ENCODE measurements around the gene SLC25A23. TPM values are rescaled to one million over a fixed set of nuclear protein-coding genes. Genes with fewer than 3 reads are reported as not detected.

The SLC25A23 gene
- total and polyA plus RNA-seq, 9 of the 15 experiments (the other 6 are each of a cell fraction or from before 2014, with no cell fraction given), result 6.1 to 72.0 (median 26.6) TPM

DNA sequence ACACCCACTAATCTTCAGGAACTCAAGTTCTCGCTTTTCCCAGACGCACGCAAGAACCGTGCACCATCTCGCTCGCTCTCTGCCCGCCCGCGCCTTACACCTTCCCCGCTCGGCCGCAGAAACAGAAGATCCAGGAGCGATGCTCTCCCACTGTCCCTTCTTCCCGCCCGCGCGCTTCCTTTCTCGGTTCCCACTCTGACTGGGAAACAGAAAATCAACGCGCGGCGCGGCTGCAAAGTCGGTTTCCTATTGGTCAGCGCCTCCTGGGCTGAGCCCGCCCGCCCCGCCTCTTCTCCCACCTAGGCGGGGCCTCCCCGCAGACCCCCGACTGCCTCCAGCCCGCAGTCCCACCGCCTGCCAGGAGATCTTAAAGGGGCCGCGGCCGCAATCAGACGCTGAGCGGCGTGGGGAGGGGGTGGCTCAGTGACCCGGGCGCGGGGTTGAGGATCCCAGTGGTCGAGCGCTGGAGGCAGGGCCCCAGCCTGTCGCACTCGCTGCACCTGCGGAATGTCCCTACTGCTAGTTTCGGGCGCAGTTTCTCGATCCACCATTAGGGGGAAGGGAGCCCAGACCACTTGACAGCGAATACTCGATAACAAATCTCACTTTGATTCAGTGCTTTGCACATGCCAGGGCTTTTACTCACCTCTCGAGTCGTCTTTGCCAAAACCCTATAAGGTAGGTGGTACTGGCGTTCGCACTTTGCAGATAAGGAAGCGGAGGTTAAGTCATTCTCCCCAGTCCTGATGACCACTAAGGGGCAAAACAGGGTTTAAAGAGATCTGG lies 700 bp upstream of the SLC25A23 start (continued):
- TF ChIP-seq, protein P1, sequence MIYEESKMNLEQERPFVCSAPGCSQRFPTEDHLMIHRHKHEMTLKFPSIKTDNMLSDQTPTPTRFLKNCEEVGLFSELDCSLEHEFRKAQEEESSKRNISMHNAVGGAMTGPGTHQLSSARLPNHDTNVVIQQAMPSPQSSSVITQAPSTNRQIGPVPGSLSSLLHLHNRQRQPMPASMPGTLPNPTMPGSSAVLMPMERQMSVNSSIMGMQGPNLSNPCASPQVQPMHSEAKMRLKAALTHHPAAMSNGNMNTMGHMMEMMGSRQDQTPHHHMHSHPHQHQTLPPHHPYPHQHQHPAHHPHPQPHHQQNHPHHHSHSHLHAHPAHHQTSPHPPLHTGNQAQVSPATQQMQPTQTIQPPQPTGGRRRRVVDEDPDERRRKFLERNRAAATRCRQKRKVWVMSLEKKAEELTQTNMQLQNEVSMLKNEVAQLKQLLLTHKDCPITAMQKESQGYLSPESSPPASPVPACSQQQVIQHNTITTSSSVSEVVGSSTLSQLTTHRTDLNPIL (CRISPR knock-in tag; IDR thresholded peaks at IDR 0.05), result no peak
- TF ChIP-seq CBX8 (IDR thresholded peaks at IDR 0.05; ENCODE audit: borderline replicate concordance, extremely low read depth, low read depth, low read length, poor library complexity, severe bottlenecking) (no peak), SP2 (IDR thresholded peaks at IDR 0.05; ENCODE audit: extremely low read depth, low read depth, low read length, poor library complexity, severe bottlenecking) (no peak), ZKSCAN3 (CRISPR knock-in tag; IDR thresholded peaks at IDR 0.05) (no peak), KLF6 (CRISPR knock-in tag; IDR thresholded peaks at IDR 0.05; ENCODE audit: borderline replicate concordance) (no peak), ETV6 (IDR thresholded peaks at IDR 0.05; ENCODE audit: borderline replicate concordance in 1 of 2, low read depth in 2 of 2, low read length in 1 of 2) (no peak), ETV6 (CRISPR knock-in tag; IDR thresholded peaks at IDR 0.05; ENCODE audit: borderline replicate concordance) (no peak), ZNF586 (CRISPR knock-in tag; conservative IDR thresholded peaks at IDR 0.05) (no peak), NFYB (IDR thresholded peaks at IDR 0.05; ENCODE audit: extremely low read depth, insufficient read length) (no peak), ARNT (IDR thresholded peaks at IDR 0.05) (0 out of 4 replicates have a peak, but pooled peaks have one; percentile 49 to 50), SREBF1 (IDR thresholded peaks at IDR 0.05; ENCODE audit: borderline replicate concordance, low read depth, low read length) (no peak), HDAC3 (IDR thresholded peaks at IDR 0.05; ENCODE audit: borderline replicate concordance, partially characterized antibody) (no peak), CHD2 (IDR thresholded peaks at IDR 0.05; ENCODE audit: low read depth, low read length) (no peak; the same call in 1 of the 2 replicates), NR2C2 (CRISPR knock-in tag; IDR thresholded peaks at IDR 0.05) (peak; percentile 73), NR2C2 (tag; IDR thresholded peaks at IDR 0.05) (peak; percentile 58; the same call in 1 of the 2 replicates), HIVEP1 (CRISPR knock-in tag; IDR thresholded peaks at IDR 0.05) (no peak), RBM14 (IDR thresholded peaks at IDR 0.05; ENCODE audit: borderline replicate concordance, insufficient read depth, low read depth, low read length) (no peak), PRMT5 (CRISPR knock-in tag; IDR thresholded peaks at IDR 0.05) (no peak), RBM39 (optimal IDR thresholded peaks at IDR 0.05; ENCODE audit: low read depth, low read length) (no peak), ZFX (CRISPR knock-in tag; IDR thresholded peaks at IDR 0.05) (peak; percentile 93), DNMT1 (IDR thresholded peaks at IDR 0.05) (no peak)
- TF ChIP-seq, protein P2, sequence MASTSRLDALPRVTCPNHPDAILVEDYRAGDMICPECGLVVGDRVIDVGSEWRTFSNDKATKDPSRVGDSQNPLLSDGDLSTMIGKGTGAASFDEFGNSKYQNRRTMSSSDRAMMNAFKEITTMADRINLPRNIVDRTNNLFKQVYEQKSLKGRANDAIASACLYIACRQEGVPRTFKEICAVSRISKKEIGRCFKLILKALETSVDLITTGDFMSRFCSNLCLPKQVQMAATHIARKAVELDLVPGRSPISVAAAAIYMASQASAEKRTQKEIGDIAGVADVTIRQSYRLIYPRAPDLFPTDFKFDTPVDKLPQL (IDR thresholded peaks at IDR 0.05; ENCODE audit: extremely low read depth, insufficient read length), result no peak
- TF ChIP-seq, protein P3, sequence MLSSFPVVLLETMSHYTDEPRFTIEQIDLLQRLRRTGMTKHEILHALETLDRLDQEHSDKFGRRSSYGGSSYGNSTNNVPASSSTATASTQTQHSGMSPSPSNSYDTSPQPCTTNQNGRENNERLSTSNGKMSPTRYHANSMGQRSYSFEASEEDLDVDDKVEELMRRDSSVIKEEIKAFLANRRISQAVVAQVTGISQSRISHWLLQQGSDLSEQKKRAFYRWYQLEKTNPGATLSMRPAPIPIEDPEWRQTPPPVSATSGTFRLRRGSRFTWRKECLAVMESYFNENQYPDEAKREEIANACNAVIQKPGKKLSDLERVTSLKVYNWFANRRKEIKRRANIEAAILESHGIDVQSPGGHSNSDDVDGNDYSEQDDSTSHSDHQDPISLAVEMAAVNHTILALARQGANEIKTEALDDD (IDR thresholded peaks at IDR 0.05), result peak; percentile 52
- TF ChIP-seq, protein P4, sequence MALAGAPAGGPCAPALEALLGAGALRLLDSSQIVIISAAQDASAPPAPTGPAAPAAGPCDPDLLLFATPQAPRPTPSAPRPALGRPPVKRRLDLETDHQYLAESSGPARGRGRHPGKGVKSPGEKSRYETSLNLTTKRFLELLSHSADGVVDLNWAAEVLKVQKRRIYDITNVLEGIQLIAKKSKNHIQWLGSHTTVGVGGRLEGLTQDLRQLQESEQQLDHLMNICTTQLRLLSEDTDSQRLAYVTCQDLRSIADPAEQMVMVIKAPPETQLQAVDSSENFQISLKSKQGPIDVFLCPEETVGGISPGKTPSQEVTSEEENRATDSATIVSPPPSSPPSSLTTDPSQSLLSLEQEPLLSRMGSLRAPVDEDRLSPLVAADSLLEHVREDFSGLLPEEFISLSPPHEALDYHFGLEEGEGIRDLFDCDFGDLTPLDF (CRISPR knock-in tag; IDR thresholded peaks at IDR 0.05), result peak; percentile 78

Data from K562 (cell line).